ENCODE data around the gene ZBTB5. TPM values are rescaled to one million over a fixed set of nuclear protein-coding genes. Genes with fewer than 3 reads are reported as not detected.
A peak's percentile ranks its signal among the peaks of the same experiment; 100 is the strongest.
"Not testable (repeated sequence)": the region's sequence is repeated elsewhere in the genome, so short reads cannot be mapped to it uniquely, and the experiment has no call there.

The ZBTB5 gene
- total RNA-seq, 1 experiment from 2014 or later = 8.8 TPM

DNA sequence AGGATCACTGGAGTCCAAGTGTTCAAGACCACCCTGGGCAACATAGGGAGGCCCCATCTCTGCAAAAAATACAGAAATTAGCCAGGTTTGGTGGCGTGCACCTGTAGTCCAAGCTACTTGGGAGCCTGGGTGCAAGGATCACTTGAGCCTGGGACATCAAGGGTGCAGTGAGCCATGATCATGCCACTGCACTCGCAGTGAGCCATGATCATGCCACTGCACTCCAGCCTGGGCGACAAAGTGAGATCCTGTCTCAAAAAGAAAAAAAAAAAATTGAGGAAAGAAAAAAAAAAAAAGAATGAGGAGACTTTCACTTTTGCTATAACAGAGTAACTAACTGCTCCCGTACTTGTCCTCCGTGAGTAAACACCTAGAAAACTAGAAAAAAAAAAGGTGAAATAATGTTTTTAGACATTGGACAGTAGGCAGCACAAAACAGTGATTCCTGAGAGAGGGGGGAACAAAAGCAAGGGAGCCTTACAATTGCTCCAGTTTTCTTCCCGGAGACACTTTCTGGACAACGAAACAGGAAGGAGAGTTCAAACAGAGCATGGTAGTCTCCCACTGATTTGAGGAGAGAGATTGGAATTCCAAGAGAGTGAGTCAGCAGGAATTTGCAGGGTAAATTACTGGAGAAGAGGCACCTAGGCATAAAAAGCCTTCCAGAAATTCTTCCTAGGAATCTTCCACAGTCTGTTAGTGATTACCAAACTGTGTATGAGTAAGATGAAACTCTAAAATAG is 6.9 kb upstream of the ZBTB5 start:
- H2AFZ ChIP-seq = peak overlapping the region; percentile 63; the same call in 1 of the 2 replicates
- no peaks in the 10 kb centered on the region for H3K9me2 ChIP-seq (ENCODE audit: insufficient read depth)
- TSS peak; percentile 95 for BruUV-seq (replicated peaks)
- TF ChIP-seq, protein P1, sequence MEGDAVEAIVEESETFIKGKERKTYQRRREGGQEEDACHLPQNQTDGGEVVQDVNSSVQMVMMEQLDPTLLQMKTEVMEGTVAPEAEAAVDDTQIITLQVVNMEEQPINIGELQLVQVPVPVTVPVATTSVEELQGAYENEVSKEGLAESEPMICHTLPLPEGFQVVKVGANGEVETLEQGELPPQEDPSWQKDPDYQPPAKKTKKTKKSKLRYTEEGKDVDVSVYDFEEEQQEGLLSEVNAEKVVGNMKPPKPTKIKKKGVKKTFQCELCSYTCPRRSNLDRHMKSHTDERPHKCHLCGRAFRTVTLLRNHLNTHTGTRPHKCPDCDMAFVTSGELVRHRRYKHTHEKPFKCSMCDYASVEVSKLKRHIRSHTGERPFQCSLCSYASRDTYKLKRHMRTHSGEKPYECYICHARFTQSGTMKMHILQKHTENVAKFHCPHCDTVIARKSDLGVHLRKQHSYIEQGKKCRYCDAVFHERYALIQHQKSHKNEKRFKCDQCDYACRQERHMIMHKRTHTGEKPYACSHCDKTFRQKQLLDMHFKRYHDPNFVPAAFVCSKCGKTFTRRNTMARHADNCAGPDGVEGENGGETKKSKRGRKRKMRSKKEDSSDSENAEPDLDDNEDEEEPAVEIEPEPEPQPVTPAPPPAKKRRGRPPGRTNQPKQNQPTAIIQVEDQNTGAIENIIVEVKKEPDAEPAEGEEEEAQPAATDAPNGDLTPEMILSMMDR (conservative IDR thresholded peaks at IDR 0.05) = no peak
- TF ChIP-seq EZH2 (IDR thresholded peaks at IDR 0.05; ENCODE audit: low read depth) = no peak
- ChIA-PET CTCF (no interaction called here), POLR2A (ENCODE audit: unreplicated experiment) (interaction anchor here (0.6 kb wide), 1 partner anchor 14 kb away, joined by 3 read pairs; the partner anchor contains the start of gene POLR1E)
- no peaks in the 10 kb centered on the region for H3K79me2 ChIP-seq (ENCODE audit: low read depth)
- peak overlapping the region; percentile 96 for H3K27ac ChIP-seq
- H3K4me2 ChIP-seq = peak overlapping the region; percentile 81
- peaks cover 33% of the 10 kb centered on the region for H3F3A ChIP-seq (ENCODE audit: insufficient read depth, low read depth)
- intact Hi-C loops (cut with micrococcal nuclease; ENCODE audit: unreplicated experiment) = no loop called here
- peaks cover 11% of the 10 kb centered on the region; the same call in 1 of the 2 replicates for H3K4me1 ChIP-seq (replicated peaks; ENCODE audit: insufficient read depth)
- peak; percentile 52 to 90 for DNase-seq
- peak overlapping the region; percentile 60 for H3K4me3 ChIP-seq
- H4K20me1 ChIP-seq (ENCODE audit: insufficient read depth) = no peaks in the 10 kb centered on the region
- no peaks in the 10 kb centered on the region for H3K9me3 ChIP-seq (ENCODE audit: insufficient read depth, low read depth)
- H3K36me3 ChIP-seq (ENCODE audit: low read depth) = no peaks in the 10 kb centered on the region
- no peaks in the 10 kb centered on the region for H3K27me3 ChIP-seq (ENCODE audit: insufficient read depth, low read depth)

DNA sequence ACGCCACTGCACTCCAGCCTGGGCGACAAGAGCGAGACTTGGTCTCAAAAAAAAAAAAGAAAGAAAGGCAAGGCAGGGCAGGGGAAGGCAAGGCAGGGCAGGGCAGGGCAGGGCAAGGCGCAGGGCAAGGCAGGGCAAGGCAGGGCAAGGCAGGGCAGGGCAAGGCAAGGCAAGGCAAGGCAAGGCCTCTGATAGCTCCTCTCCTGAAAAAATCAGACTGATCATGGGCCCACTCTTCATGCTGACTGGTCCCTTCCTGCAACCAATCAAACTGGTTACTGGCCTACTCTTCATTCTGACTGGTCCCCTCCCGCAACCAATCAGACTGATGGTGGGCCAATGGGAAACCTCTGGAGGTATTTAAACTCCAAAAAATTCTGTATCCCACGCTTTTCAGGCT is 3.4 kb upstream of the ZBTB5 start:
- H3K4me2 ChIP-seq = no peak overlapping the region
- H3K36me3 ChIP-seq (ENCODE audit: low read depth) = no peaks in the 10 kb centered on the region
- peaks cover 11% of the 10 kb centered on the region for H3K79me2 ChIP-seq (ENCODE audit: low read depth)
- H3F3A ChIP-seq (ENCODE audit: insufficient read depth, low read depth) = peaks cover 53% of the 10 kb centered on the region
- no TSS peak for BruUV-seq (replicated peaks)
- no peaks in the 10 kb centered on the region for H4K20me1 ChIP-seq (ENCODE audit: insufficient read depth)
- ChIA-PET POLR2A (ENCODE audit: unreplicated experiment) (no interaction called here), CTCF (no interaction called here)
- TF ChIP-seq, protein P1 (conservative IDR thresholded peaks at IDR 0.05) = no peak
- no peak for TF ChIP-seq EZH2 (IDR thresholded peaks at IDR 0.05; ENCODE audit: low read depth)
- H3K4me3 ChIP-seq = no peak overlapping the region
- intact Hi-C loops (cut with micrococcal nuclease; ENCODE audit: unreplicated experiment) = no loop called here
- H2AFZ ChIP-seq = no peak overlapping the region
- no peak overlapping the region for H3K27ac ChIP-seq
- H3K4me1 ChIP-seq (replicated peaks; ENCODE audit: insufficient read depth) = peaks cover 17% of the 10 kb centered on the region
- DNase-seq = no peak
- H3K27me3 ChIP-seq (ENCODE audit: insufficient read depth, low read depth) = no peaks in the 10 kb centered on the region
- no peaks in the 10 kb centered on the region for H3K9me3 ChIP-seq (ENCODE audit: insufficient read depth, low read depth)
- no peaks in the 10 kb centered on the region for H3K9me2 ChIP-seq (ENCODE audit: insufficient read depth)

DNA sequence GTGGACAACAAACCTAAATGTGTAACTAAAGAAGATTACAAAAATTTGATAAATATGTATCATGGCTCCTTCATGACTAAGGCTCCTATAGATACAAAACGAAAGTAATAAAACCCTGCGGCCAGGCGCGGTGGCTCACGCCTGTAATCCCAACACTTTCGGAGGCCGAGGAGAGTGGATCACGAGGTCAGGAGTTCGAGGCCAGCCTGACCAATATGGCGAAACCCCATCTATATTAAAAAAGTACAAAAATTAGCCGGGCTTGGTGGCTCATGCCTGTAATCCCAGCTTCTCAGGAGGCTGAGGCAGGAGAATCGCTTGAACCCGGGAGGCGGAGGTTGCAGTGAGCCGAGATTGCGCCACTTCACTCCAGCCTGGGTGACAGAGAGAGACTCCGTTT is 2.3 kb upstream of the ZBTB5 start:
- POLR2A ChIA-PET (ENCODE audit: unreplicated experiment); H3K9me3 ChIP-seq (ENCODE audit: insufficient read depth, low read depth); H4K20me1 ChIP-seq (ENCODE audit: insufficient read depth); CTCF ChIA-PET; H3K27me3 ChIP-seq (ENCODE audit: insufficient read depth, low read depth); intact Hi-C loops (cut with micrococcal nuclease; ENCODE audit: unreplicated experiment); BruUV-seq (replicated peaks); H3K9me2 ChIP-seq (ENCODE audit: insufficient read depth); H3K36me3 ChIP-seq (ENCODE audit: low read depth): not testable (repeated sequence)
- peak overlapping the region; percentile 80 for H3K27ac ChIP-seq
- peak overlapping the region; percentile 92; the same call in 1 of the 2 replicates for H2AFZ ChIP-seq
- H3K4me1 ChIP-seq (replicated peaks; ENCODE audit: insufficient read depth) = peaks cover 28% of the 10 kb centered on the region
- peak overlapping the region; percentile 82 for H3K4me2 ChIP-seq
- DNase-seq = peak in 1 of 2 experiments; percentile 10
- H3F3A ChIP-seq (ENCODE audit: insufficient read depth, low read depth) = peaks cover 43% of the 10 kb centered on the region
- H3K4me3 ChIP-seq = peak overlapping the region; percentile 71
- peaks cover 21% of the 10 kb centered on the region for H3K79me2 ChIP-seq (ENCODE audit: low read depth)

Measured in PC-9 (cell line).